ENCODE results near the gene DPP6. TPM values are rescaled to one million over a fixed set of nuclear protein-coding genes. Genes with fewer than 3 reads are reported as not detected.
A peak's percentile ranks its signal among the peaks of the same experiment; 100 is the strongest.

The DPP6 gene
- total RNA-seq, 3 donors from 2014 or later: 0.59 to 0.98 TPM; not detected in 1

DNA sequence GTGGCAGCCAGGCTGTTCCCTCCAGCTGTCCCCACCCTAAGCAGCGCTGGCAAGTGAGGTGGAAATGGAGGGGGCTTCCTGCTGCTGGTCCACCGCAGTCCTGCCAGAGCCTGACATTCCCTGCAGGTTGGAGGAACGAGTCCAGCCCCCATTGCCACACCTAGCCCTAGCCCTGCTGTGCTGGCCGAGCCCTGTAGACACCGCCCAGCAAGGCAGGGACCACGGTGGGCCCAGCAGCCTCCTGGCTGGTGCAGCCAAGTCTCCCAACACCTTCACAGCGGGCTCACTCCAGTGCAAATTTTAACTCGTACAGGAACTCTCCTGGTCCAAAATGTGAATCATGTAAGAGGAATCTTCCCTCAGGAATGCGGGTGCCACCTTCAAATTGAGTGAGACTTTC lies 834.4 kb downstream of the DPP6 start:
- H3K4me1 ChIP-seq: no peaks in the 10 kb centered on the region
- no peak for DNase-seq (ENCODE audit: low spot score in 2 of 2)
- peaks cover 6 to 15% of the 10 kb centered on the region in 2 donors for H3K9me3 ChIP-seq
- H3K4me3 ChIP-seq: no peak overlapping the region
- H3K36me3 ChIP-seq: no peaks in the 10 kb centered on the region
- H3K27ac ChIP-seq: no peak overlapping the region
- H3K27me3 ChIP-seq: peaks cover 0 to 11% of the 10 kb centered on the region in 2 donors
- intact Hi-C loops (cut with DNase I; ENCODE audit: low total_unique reads): no loop called here
- no peak for TF ChIP-seq POLR2AphosphoS5 (IDR thresholded peaks at IDR 0.05)
- TF ChIP-seq POLR2A (IDR thresholded peaks at IDR 0.05): no peak
- no peak for TF ChIP-seq CTCF (IDR thresholded peaks at IDR 0.05)

DNA sequence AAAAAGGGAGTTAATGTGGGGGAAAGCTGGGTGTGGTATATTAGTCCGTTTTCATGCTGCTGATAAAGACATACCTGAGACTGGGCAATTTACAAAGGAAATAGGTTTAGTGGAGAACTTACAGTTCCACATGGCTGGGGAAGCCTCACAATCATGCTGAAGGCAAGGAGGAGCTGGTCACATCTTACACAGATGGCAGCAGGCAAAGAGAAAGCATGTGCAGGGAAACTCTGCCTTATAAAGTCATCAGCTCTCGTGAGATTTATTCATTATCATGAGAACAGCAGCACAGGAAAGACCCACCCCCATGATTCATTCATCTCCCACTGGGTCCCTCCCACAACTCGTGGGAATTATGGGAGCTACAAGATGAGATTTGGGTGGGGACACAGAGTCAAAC lies 836.5 kb downstream of the DPP6 start:
- peaks cover 0 to 13% of the 10 kb centered on the region in 2 donors for H3K27me3 ChIP-seq
- H3K4me3 ChIP-seq: no peak overlapping the region
- H3K4me1 ChIP-seq: no peaks in the 10 kb centered on the region
- H3K27ac ChIP-seq: no peak overlapping the region
- H3K9me3 ChIP-seq: peaks cover 6 to 15% of the 10 kb centered on the region in 2 donors
- DNase-seq (ENCODE audit: low spot score in 2 of 2): no peak
- intact Hi-C loops (cut with DNase I; ENCODE audit: low total_unique reads): no loop called here
- no peak for TF ChIP-seq POLR2AphosphoS5 (IDR thresholded peaks at IDR 0.05)
- no peak for TF ChIP-seq CTCF (IDR thresholded peaks at IDR 0.05)
- TF ChIP-seq POLR2A (IDR thresholded peaks at IDR 0.05): no peak
- no peaks in the 10 kb centered on the region for H3K36me3 ChIP-seq

DNA sequence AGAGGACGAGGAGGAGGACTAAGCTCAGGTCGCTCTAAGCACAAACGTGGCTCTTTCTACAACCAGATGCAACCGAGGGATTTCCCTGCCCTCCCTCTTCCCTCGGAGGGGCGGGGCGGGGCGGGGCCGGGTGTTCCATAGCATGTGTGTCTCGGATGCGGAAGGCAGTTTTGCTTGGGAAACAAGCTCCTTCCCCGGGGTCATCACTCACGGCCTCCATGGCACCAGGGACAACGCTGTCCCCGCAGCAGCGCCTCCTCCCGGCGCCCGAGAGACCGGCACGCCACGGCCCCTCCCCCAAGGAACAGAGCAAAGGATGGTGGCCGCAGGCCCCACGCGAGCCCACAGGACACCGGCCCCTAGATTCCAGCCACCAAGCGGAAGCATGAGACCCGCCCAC lies 840.3 kb downstream of the DPP6 start:
- TF ChIP-seq POLR2AphosphoS5 (IDR thresholded peaks at IDR 0.05) (no peak), CTCF (IDR thresholded peaks at IDR 0.05) (no peak), POLR2A (IDR thresholded peaks at IDR 0.05) (no peak)
- peak overlapping the region in 2 of 3 donors; percentile 9 to 15 for H3K4me3 ChIP-seq
- no peak for DNase-seq (ENCODE audit: low spot score in 2 of 2)
- intact Hi-C loops (cut with DNase I; ENCODE audit: low total_unique reads): no loop called here
- no peaks in the 10 kb centered on the region for H3K4me1 ChIP-seq
- no peak overlapping the region for H3K27ac ChIP-seq
- H3K27me3 ChIP-seq: peaks cover 0 to 2% of the 10 kb centered on the region in 2 donors
- H3K36me3 ChIP-seq: no peaks in the 10 kb centered on the region
- H3K9me3 ChIP-seq: peaks cover 6 to 15% of the 10 kb centered on the region in 2 donors

GRCh38 chr7:154896076-154896475 lies 843.9 kb downstream of the DPP6 start:
- H3K4me1 ChIP-seq: no peaks in the 10 kb centered on the region
- H3K36me3 ChIP-seq: no peaks in the 10 kb centered on the region
- intact Hi-C loops (cut with DNase I; ENCODE audit: low total_unique reads): no loop called here
- no peak overlapping the region for H3K27ac ChIP-seq
- no peak for TF ChIP-seq POLR2AphosphoS5 (IDR thresholded peaks at IDR 0.05)
- no peak for TF ChIP-seq CTCF (IDR thresholded peaks at IDR 0.05)
- no peak for TF ChIP-seq POLR2A (IDR thresholded peaks at IDR 0.05)
- no peak overlapping the region for H3K4me3 ChIP-seq
- no peak for DNase-seq (ENCODE audit: low spot score in 2 of 2)
- peaks cover 0 to 2% of the 10 kb centered on the region in 2 donors for H3K27me3 ChIP-seq
- H3K9me3 ChIP-seq: no peaks in the 10 kb centered on the region

- no peak for DNase-seq (ENCODE audit: low spot score in 2 of 2)
- H3K4me3 ChIP-seq: no peak overlapping the region
- TF ChIP-seq CTCF (IDR thresholded peaks at IDR 0.05) (no peak), POLR2AphosphoS5 (IDR thresholded peaks at IDR 0.05) (no peak), POLR2A (IDR thresholded peaks at IDR 0.05) (no peak)
- no peaks in the 10 kb centered on the region for H3K27me3 ChIP-seq
- no peaks in the 10 kb centered on the region for H3K36me3 ChIP-seq
- intact Hi-C loops (cut with DNase I; ENCODE audit: low total_unique reads): no loop called here
- H3K27ac ChIP-seq: no peak overlapping the region
- H3K4me1 ChIP-seq: no peaks in the 10 kb centered on the region
- H3K9me3 ChIP-seq: no peaks in the 10 kb centered on the region
Observed at GRCh38 chr7:154898973-154899855, 847.0 kb downstream of the DPP6 start.
